Astrocyte (in vitro differentiated cells and primary cell): ENCODE measurements around the gene NRIP3.

Source experiments
- CTCF ChIP-seq: IDR thresholded peaks from 2 replicates; pipeline ENCODE4 v1.5.1; 2011; ENCODE audit warnings: low read depth, mild to moderate bottlenecking, inconsistent platforms, low read length, moderate library complexity; ENCODE audit not compliant: insufficient read depth
- EZH2 ChIP-seq: IDR thresholded peaks from 2 replicates; pipeline ENCODE4 v1.6.1; 2012; ENCODE audit warnings: mild to moderate bottlenecking, low read length, inconsistent platforms; ENCODE audit not compliant: insufficient read depth

- TF ChIP-seq CTCF (no peak), EZH2 (no peak)
Measured at GRCh38 chr11:8997451-8997850, 6.3 kb downstream of the NRIP3 start.
